Measurements from ENCODE around the gene EFCAB8.
A peak's percentile ranks its signal among the peaks of the same experiment; 100 is the strongest.
"Not testable (repeated sequence)": the region's sequence is repeated elsewhere in the genome, so short reads cannot be mapped to it uniquely, and the experiment has no call there.

Gene EFCAB8

DNA sequence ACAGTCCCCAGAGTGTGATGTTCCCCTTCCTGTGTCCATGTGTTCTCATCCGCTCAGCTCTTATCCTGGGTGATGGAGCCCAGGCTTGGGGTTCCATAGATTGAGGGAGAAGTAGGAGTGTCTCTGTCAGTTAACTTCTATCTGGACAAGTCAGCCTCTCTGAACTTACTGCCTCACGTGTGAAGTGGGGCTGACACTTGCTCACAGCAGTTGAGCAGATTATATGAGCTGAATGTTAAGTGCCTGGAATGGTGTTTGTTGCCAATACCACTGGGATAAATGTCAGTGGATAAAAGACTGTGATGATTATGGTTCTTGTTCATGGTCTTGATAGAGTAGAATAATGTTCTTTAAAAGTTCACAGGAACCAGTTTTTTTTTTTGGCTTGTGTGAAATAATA is 17.1 kb upstream of the EFCAB8 start:
- DNase-seq, result no peak

- no peak for DNase-seq
Measured at GRCh38 chr20:32842688-32843524, 15.8 kb upstream of the EFCAB8 start.

GRCh38 chr20:32845786-32846185 is 12.9 kb upstream of the EFCAB8 start:
- DNase-seq, result no peak

DNA sequence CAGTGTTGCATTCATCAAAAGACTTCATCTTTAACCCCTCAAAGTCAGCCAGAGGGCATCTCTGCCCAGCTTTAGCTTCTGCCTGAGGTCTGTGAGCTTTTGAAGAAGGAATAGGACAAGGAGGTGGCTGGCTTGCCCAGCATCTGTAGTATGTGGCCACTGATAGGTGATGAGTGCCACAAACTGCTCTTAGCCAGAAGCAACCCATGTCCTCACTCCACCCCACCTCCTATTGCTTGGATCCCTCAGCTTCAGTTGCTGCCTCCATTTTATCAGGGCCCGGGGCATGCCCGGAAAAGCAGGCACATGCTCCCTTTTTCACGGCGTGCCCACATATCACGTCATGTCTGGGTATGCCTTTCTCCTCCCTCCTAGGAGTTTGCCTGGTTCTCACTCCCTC is 11.9 kb upstream of the EFCAB8 start:
- no peak for DNase-seq

GRCh38 chr20:32847964-32848363 is 10.8 kb upstream of the EFCAB8 start:
- DNase-seq, result no peak

- DNase-seq, result no peak
Measured at GRCh38 chr20:32848846-32849245, 9.9 kb upstream of the EFCAB8 start.

- DNase-seq, result no peak
Measured at GRCh38 chr20:32849577-32849976, 9.1 kb upstream of the EFCAB8 start.

DNA sequence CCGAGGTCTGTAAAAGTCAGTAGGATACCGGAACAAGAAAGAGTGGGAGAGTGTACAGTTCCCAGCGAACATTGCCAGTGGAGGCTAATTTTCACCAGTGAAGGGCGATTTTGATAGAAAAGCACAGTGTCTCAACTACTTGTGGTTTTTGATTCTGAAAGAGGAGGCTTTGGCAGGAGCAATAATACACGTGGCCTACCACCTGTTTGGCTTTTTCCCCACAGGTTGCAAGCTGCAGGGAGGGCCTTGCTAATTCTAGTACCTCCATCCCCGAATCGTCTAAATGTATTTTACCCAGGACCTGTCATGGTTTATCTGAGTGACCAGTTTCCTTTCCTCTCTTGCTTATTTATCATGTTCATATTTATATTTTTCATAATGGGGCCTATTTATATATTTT is 3.3 kb upstream of the EFCAB8 start:
- DNase-seq, result peak; percentile 10

- DNase-seq, result peak; percentile 7
Measured at GRCh38 chr20:32858189-32858588, 534 bp upstream of the EFCAB8 start.

DNA sequence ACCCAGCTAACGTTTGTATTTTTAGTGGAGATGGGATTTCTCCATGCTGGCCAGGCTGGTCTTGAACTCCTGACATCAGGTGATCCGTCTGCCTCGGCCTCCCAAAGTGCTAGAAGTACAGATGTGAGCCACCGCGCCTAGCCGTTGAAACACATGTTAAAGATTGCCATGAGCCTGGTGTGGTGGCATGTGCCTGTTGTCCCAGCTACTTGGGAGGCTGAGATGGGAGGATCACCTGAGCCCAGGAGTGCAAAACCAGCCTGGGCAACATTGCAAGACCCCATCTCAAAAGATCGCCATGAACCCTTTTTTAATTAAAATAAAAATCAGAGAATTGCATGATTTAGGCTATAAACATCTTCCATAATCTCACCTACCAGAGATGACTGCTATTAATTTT is 2.7 kb downstream of the EFCAB8 start:
- DNase-seq, result no peak

DNA sequence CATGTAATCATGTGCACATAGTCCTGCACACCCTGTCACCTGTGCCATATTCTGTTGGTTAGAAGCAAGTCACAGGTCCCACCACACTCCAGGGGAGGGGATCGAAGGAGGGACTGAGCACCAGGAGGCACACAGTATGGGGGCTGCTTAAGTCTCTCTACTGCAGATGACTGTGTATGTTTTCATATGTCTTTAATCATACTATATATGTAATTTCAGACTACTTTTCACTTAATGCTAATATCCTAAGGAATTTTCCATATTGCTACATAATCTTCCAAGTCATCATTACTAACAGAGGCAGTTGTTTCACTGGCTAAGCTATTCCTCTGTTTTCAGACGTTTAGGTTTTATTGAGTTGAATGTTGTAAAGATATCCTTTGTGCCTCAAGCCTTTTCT is 10.8 kb downstream of the EFCAB8 start:
- DNase-seq, result no peak

- DNase-seq, result not testable (repeated sequence)
Measured at GRCh38 chr20:32870526-32870925, 11.8 kb downstream of the EFCAB8 start.

DNA sequence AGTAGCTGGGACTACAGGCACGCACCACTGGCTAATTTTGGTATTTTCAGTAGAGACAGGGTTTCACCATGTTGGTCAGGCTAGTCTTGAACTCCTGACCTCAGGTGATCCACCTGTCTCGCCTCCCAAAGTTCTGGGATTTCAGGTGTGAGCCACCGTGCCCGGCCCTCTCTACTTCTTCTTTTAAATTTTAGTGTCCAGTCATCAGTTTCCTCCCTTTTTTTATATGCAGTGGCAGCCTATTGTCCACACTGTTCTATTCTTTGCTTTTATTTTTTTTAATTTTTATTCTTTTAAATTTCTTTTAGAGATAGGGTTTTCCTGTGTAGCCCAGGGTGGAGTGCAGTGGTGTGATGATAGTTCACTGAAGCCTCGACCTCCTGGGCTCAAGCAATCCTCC is 12.3 kb downstream of the EFCAB8 start:
- DNase-seq, result no peak

GRCh38 chr20:32871627-32872160 is 13.0 kb downstream of the EFCAB8 start:
- no peak for DNase-seq

DNA sequence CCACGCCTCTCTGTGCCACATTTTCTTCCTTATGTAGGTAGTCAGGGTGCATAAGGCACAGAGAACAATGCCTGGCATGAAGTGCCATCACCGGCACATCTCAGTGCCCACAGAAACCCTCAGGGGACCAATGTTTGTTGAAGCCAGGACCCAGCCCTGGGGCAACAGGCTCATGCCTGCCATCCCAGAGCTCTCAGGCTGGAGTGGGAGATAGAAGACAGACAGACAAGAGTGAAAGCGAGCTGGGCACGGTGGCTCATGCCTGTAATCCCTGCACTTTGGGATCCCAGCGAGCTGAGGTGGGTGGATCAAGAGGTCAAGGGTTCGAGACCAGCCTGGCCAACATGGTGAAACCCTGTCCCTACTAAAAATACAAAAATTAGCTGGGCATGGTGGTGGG is 13.5 kb downstream of the EFCAB8 start:
- DNase-seq, result no peak

DNA sequence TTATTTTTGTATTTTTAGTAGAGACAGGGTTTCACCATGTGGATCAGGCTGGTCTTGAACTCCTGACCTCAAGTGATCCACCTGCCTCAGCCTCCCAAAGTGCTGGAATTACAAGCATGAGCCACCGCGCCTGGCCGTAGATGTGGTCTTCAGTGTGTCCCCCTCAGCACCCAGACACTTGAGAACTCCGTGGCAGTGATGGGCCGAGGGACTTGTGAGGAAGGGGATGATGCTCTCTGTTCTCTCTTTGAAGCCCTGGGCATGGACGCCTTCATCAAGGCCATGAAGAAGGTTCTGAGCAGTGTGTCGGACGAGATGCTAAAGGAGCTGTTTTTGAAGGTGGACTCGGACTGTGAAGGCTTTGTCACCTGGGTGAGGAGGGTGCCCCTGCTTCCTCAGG is 16.9 kb downstream of the EFCAB8 start:
- no peak for DNase-seq

GRCh38 chr20:32877507-32877906 is 18.8 kb downstream of the EFCAB8 start:
- no peak for DNase-seq

DNA sequence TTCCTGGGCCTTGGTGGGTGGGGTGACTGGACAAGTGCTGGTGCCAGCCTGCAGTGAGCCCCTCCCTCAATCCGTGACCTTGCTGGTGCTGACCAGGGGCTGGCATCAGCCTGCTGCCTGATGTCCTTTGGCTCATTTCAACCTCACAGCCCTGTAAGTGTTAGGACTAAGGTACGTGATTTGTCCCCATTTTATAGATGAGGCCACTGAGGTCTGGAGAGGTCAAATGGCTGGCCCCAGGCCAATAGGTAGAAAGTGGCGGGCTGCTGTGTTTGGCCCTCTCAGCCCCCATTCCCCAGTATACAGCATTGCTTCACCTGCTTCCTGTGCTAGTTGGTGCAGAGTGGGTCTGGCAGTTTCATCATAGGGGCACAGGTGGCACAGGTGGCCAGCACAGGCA is 20.1 kb downstream of the EFCAB8 start:
- DNase-seq, result no peak

- DNase-seq, result no peak
Measured at GRCh38 chr20:32879538-32879937, 20.8 kb downstream of the EFCAB8 start.

- DNase-seq, result no peak
Measured at GRCh38 chr20:32880635-32881034, 21.9 kb downstream of the EFCAB8 start.

DNA sequence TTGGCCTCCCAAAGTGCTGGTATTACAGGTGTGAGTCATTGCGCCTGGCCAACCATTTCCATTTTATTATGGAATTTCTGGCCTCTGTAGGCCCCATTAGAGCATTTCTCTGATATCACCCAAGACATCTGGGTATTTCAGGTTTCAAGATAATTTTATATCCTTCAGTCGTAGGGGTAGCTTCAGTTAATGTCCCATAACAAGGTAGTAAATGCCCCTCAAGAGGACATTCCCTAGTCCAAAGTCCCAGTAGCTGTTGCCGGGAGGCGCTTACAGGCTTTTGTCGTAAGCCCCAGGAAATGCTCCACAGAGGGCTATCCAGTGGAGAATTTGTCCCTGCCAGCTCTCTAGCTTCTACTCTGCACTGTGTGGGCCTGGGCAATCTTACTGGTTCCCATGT is 24.4 kb downstream of the EFCAB8 start:
- DNase-seq, result no peak

DNA sequence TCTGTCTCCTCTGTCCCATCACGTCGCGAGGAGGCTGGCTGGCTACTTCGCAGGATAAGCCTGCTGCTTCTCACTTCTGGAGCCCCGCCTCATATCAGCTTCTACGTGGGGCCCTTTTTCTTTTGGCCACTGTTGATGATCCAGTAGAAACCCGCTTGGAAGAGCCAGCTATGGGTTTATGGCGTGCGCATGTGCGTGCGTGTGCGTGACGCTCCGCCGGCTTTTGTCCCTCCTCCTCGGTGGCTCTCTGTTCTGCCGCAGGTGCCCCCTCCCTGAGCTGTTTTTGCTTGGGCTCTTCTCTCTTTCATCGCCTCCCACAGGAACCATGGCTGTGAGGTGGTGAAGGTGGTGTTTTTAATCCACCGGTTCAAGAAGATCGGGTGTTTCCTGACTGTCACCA is 26.5 kb downstream of the EFCAB8 start:
- DNase-seq, result no peak

DNA sequence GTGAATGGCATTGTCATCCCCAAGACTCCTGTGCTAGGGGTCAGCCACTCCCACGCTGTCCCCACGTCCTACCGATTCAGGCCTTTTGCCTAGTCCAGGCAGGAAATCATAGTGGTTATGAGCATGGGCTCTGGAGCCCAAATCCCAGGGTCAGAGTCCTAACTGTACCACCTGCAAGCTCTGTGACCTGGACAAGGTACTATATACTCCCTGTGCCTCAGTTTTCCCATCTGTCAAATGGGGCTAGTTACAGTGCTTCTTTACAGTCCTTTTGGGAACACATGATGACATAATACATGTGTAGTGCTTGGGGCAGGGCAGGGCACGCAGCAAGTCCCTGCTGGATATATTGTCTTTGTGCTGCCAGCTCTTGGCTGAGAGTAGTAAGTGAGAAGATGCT is 27.2 kb downstream of the EFCAB8 start:
- no peak for DNase-seq

GRCh38 chr20:32886652-32887051 is 27.9 kb downstream of the EFCAB8 start:
- DNase-seq, result no peak

DNA sequence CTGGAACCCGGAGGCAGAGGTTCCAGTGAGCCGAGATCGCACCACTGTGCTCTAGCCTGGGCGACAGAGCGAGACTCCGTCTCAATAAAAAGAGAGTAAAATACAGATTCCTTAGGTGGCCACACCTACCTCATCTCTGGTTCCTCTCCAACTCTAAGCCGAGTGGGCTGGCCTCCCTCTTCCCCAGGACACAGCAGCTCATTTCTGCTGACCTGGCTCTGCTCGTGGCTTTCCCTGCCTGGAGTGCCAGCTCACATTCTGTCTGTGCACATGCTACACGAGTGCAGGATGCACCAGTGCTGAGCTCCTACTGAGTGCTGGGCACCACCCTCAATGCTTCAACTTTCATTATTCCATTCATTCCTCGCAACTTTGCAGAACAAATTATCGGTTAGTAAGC is 28.8 kb downstream of the EFCAB8 start:
- no peak for DNase-seq
